DMS153 treated with DMSO at 0.1 percent for 48 hours (cell line): ENCODE data around the gene GPC6.
"Not testable (repeated sequence)": the region's sequence is repeated elsewhere in the genome, so short reads cannot be mapped to it uniquely, and the experiment has no call there.

Source experiments
- DNase-seq: peaks from one replicate; lab custom pipeline; 2025; ENCODE audit not compliant: unreplicated experiment; lab: John Stamatoyannopoulos, UW

The GPC6 gene

DNA sequence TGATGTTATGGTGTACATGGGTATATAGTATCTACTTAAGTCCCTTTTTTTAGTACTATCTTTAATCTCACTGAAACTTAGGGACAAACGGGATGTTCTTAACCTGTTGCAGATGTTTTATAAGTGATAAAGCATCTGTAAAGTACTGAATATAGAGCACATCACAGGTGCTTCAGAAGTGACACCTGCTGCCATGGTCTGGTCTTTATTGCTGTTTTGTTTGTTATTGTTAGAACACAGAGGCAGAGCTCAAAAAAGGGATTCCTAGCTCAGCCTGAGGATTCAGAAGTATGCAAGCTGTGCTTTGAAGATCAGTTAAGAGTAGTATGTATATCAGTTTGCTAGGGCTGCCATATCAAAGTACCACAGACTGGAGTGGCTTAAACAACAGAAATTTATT is 1033.4 kb downstream of the GPC6 start:
- no peak for DNase-seq

DNA sequence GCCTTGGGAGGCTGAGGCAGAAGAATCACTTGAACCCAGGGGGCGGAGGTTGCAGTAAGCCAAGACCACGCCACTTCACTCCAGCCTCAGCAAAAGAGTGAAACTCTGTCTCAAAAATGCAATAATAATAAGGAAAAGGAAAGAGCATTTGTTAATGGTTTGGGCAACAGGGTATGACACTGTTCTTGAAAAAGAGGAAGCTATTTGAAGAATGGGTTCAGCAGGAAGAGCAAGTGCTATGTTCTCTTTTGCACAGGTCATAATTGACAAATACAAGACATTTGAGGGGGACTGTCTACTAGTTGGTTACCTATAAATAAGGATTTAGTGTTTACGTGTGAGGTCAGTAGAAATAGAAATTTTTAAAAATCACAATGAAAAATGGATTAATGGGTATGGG is 1034.6 kb downstream of the GPC6 start:
- no peak for DNase-seq

DNA sequence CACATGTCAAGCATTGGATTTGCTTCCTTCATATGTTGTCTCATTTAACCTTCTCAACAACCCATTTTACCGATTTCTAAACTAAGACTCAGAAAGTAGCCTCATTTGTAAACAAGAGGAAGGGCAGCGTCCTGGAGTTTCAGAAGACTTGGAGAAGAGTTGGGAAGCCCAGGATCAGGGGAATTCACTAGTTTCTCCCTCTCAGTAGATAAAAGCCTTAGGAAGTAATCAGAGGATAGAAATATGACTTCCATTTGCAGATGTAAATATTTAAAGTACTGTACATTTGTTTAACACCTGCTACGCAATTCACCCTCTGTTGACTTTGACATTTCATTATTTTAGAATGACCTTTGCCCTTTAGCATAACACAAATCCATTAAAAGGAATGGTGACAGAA is 1036.4 kb downstream of the GPC6 start:
- no peak for DNase-seq

- no peak for DNase-seq
These were observed 1041.2 kb downstream of the GPC6 start for GRCh38 chr13:94267581-94268366.

DNA sequence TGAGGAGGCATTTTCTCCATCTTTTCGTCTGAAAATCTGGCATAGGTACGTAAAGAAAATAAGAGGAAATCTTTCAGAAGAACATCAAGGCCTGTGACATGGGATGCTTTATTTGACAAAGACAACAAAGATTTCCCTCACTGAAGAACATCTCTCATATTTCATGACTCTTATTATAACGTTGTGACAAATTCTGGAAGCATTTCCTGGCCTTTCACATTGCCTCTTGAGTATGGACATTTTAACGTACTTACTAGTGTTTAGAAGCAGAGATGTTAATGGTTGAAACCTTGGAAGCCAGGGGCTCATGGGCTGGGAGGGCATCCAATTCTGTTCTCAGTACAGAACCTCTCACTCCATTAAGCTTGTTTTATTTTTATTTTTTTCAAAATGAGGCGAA is 1042.1 kb downstream of the GPC6 start:
- DNase-seq, result no peak

DNA sequence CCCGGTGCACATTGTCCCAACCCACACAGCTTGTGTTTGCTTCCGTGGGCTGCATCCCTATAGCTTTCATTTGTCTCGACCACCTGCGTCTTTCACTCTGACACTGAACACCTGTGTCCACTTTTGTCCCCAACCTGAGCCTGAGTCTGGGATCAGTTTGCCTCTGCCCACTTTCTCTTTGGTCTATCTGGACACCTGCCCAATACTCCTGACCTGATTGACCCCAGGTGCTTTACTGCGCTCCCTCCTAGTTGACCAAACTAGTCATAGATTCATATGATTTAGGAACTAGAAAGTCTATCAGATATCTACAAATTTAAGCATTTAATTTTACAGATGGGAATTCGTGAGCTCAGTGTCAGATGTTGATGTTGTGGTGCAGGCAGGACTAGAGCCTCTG is 1043.0 kb downstream of the GPC6 start:
- no peak for DNase-seq

GRCh38 chr13:94270556-94270955 is 1043.9 kb downstream of the GPC6 start:
- DNase-seq, result no peak

- no peak for DNase-seq
These were observed 1045.4 kb downstream of the GPC6 start for GRCh38 chr13:94272038-94272437.

DNA sequence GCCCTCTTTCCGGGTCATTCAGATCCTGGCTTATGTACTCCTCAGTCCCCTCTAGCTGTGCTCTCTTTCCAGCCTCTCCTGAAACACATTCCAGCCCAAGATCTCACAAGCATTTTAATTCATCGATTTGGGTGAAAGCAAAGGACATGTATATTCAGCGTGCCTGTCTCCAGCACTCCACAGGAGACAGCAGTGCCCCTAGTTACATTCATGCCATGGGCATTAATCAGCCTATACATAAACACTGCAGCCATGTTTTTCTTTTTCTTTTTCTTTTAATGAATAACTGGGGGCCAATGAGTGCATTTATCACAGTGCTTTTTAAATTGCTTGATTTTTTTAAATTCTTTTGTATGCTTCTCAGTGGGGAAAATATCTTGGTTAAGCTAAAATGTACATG is 1053.7 kb downstream of the GPC6 start:
- DNase-seq, result no peak

DNA sequence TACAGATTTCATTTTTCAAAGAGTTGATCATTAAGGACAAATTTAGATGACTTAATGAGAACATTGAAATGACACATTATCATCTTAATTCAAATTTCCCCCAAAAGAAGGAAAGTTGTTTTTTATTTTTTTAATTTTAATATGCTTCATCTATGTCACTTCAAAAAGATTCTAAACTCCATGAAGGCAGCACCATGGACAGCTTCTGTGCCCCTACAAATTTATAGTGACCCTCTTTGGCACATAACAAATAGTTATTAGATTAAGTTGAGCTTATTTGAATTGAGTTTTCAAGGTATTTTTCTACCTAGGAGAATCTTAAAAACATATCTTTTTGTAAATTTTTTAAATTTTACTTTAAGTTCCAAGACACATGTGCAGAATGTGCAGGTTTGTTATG is 1054.2 kb downstream of the GPC6 start:
- no peak for DNase-seq

DNA sequence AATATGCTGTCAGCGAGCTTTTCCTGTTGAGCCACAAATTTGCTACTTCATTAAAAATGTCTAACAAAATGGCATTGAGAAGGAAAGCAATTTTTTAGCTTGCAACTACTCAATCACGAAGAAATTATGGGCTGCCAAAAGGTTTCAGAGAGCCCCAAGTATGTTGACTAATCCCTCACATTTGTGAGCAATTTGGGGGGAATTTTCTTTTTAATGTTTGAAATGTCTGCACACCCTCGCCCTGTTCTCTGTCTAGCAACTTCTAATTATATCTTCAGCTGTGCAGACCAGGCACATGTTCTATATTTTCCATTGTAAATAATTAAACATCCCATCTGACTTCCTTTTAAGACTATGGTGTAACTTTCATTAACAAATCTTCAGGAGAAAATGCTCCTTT is 1060.0 kb downstream of the GPC6 start:
- DNase-seq, result no peak

DNA sequence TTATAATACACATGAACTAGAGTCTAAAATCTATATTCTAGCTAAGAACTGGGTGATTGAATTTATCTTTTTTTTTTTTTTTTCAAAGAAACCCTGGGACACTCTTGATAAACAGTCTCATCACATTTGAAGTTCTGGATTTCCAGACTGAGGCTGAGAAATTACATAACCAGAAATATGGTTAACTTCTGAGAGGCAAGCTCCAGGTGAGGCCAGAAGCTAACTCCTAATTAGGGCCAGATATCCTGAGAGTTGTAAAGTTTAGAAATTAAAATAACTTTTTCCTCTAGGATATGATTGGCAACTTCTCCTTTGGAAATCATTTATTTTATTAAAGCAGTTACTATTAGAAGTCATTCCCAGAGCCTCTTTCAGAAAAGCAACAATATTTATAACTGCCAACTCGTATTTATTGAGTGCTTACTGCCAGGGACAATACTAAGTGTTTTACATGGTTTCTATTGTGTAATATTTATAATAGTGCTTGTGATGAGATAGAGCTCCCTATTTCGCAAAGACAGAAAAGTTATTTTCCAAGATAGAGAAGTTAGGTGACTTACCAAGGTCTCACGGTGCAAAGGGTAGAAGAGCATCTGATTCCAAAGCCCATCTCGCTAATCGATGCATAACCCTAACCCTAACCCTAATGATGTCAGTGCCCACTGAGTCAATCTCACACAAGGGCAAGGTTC is 1065.2 kb downstream of the GPC6 start:
- no peak for DNase-seq

DNA sequence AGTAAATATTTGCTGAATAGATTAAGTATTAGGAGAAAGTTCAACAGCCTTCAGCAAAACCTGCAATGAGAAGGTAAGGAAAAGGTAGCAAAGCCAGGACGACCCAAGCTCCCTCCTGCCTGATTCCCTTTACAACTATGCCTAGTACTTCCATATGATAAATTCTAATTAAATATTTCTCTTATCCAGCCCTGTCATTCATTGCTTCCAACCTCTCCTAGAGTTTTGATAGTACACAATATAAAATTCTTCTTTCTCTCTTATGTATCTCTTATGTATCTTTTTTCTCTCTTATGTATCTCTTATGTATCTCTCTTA is 1065.7 kb downstream of the GPC6 start:
- DNase-seq, result no peak

DNA sequence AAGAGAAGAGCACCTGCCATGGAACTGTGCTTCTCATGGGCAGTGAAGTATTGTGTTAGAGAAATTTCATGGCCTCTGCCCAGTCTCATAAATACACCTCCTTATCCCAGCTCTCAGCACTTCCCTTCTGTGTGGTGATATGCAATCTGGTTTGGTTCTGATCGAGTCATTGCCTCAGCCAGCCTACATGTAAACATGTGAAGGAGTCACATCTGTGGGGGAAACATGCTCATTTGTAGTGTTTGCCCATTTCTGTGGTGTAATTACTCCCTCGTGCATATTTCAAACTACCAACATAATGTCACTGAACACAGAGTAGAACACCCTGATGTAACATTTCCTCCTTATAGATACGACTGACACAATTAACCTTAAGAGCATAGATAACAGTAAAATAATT is 1069.9 kb downstream of the GPC6 start:
- DNase-seq, result no peak

DNA sequence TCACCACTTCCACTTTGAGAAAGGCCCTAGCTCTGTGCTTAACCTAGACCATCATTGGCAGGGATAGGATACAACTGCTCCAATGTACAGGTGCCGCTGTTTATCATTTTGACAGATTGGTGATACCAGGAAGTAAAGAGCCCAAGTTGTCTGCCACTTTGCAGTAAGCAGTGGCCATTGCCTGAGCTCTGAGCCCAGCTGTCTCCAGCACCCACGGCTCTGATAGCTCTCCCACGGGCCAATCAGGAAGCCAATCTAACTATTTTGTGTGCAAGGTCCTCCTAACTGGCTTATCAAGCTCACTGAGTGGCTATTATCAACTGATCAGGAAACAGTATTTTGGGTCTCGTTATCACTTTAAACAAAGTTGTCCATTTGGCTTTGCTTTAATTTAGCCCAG is 1071.7 kb downstream of the GPC6 start:
- no peak for DNase-seq

DNA sequence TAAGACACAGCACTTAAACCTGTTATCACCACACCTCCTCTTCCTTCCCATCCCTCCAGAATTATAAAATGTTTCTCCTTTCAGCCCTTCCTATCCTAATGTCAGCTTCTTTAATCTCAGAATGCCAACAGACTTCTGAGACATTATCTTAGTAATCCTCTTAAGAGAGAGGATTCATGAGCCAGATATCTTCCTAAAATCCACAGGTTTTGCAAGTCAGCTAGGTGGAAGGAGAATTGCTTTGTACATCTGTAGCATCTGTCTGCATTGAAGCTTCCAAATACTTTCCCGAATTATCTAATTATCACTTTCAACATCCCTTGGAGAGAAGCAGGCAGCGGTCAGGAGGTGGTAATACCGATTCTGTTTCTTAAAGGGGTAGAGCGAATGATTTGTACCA is 1073.8 kb downstream of the GPC6 start:
- DNase-seq, result no peak

- no peak for DNase-seq
These were observed 1074.9 kb downstream of the GPC6 start for GRCh38 chr13:94301487-94301886.

GRCh38 chr13:94302847-94303565 is 1076.4 kb downstream of the GPC6 start:
- not testable (repeated sequence) for DNase-seq

GRCh38 chr13:94303644-94304174 is 1077.1 kb downstream of the GPC6 start:
- no peak for DNase-seq

DNA sequence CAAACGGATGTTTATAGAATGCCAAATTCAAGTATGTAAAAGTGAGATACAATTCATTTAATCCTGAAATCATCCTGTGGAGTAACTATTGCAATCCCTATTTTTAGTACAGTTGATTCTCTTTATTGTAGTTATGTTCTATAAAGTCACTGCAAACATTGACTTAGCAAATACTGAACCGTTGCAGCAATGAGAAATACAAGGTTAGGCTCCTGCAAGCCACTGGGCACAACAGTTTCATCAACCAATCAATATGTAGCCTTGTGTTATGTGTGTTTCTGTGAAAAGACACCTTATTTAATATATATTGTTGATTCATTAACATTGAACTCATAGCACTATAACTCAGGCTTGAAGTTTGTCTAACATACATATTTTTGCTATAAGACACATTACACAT is 1078.4 kb downstream of the GPC6 start:
- DNase-seq, result no peak

DNA sequence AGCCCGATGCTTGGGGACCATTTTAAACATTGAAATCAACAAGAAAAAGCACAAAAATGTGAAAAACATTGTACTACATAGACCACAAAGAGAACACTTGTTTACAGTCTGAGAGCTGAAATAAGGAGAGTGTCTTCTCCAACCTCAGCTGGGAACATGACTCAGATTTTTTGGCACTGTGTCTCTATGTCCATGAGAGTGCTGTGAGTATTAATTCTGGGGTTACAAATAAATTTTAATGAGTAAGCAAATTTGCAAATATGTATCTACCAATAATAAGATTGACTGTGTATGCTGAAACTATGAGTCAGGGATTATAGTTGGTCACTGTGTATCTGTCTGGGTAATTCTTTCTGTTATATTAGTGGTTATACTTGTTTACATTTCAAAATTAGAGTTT is 1078.9 kb downstream of the GPC6 start:
- no peak for DNase-seq

- no peak for DNase-seq
These were observed 1079.3 kb downstream of the GPC6 start for GRCh38 chr13:94305934-94306333.
